Measurements from ENCODE around the gene DNLZ.

DNLZ gene

GRCh38 chr9:136372561-136373299 lies 9.2 kb upstream of the DNLZ start:
- peak; percentile 27 for TF ChIP-seq CTCF (IDR thresholded peaks at IDR 0.05; ENCODE audit: insufficient read depth, low read length, poor library complexity, severe bottlenecking)
- no peak for DNase-seq (ENCODE audit: extremely low read depth, insufficient read length)
- peaks cover 11% of the 10 kb centered on the region for H3K36me3 ChIP-seq (ENCODE audit: control insufficient read depth, insufficient read depth, low read length)

DNA sequence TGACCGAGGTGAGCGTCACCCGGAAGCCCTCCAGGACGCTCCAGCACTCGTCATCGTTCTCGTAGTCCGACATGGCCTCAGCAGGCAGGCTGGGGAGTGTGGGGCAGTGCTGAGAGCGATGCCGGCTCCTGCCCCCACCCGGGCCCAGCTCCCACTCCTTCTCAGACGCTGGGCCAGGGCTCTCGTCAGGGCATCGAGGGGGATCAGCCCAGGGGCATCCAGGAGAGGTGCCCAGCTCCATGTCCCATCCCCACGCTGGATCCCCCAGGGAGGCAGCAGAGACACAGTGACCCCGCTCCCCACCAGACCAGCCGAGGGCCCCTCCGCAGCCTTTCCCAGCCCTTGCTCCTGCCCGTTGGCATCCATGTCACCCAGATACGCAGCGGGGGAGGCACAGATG lies 8.5 kb upstream of the DNLZ start:
- TF ChIP-seq CTCF (IDR thresholded peaks at IDR 0.05; ENCODE audit: insufficient read depth, low read length, poor library complexity, severe bottlenecking): no peak
- DNase-seq (ENCODE audit: extremely low read depth, insufficient read length): no peak
- Histone ChIP-seq H3K27me3 (replicated peaks; ENCODE audit: control insufficient read depth, insufficient read depth, low read length) (no peaks in the 10 kb centered on the region), H3K4me3 (replicated peaks; ENCODE audit: low read depth, low read length) (peak overlapping the region; percentile 60), H3K36me3 (ENCODE audit: control insufficient read depth, insufficient read depth, low read length) (peaks cover 9% of the 10 kb centered on the region)

More at GRCh38 chr9:136372561-136373299, 9.2 kb upstream of the DNLZ start:
- Histone ChIP-seq H3K4me3 (replicated peaks; ENCODE audit: low read depth, low read length) (peak overlapping the region; percentile 60), H3K27me3 (replicated peaks; ENCODE audit: control insufficient read depth, insufficient read depth, low read length) (no peaks in the 10 kb centered on the region)

GRCh38 chr9:136371533-136371880 lies 8.0 kb upstream of the DNLZ start:
- H3K4me3 ChIP-seq (replicated peaks; ENCODE audit: low read depth, low read length): no peak overlapping the region
- no peaks in the 10 kb centered on the region for H3K27me3 ChIP-seq (replicated peaks; ENCODE audit: control insufficient read depth, insufficient read depth, low read length)
- H3K36me3 ChIP-seq (ENCODE audit: control insufficient read depth, insufficient read depth, low read length): peaks cover 9% of the 10 kb centered on the region
- no peak for TF ChIP-seq CTCF (IDR thresholded peaks at IDR 0.05; ENCODE audit: insufficient read depth, low read length, poor library complexity, severe bottlenecking)
- no peak for DNase-seq (ENCODE audit: extremely low read depth, insufficient read length)

DNA sequence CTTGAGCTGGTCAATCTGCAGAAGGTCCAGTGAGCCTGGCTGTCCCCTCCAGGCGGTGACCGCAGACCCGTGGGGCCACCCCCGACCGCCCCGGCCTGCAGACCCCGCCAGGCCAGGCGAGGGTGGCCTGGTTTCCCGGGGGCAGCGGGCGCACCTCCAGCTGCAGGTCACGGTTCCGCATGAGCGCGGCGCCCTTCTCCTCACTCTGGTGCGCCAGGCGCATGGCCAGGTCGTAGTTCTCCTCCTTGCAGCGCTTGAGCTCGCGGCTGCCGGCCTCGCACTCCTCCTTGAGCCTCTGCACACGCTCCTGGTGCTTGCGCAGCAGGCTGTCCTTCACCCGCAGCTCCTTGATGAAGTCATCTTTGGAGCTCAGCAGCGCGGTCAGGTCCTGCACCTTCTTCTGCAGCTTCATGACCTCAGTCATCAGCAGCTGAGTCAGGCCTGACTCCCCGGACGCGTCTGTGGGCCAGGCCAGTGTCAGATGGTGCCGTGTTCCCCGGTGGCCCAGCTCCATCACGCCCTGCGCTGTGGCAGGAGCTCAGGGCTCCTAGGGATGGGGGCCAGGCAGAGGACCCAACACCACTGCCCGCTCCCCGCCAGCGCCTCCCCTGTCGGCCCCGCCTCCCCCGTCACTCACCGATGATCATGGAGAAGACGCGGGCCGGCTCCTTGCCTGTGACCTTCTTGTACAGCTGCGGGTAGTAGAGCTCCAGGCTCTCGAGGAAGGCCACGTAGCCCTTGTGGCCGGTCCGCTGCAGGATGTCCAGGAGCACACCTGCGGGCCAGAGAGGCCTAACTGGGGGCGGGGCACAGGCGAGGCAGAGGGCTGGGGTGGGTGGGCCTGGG lies 7.4 kb upstream of the DNLZ start:
- TF ChIP-seq CTCF (IDR thresholded peaks at IDR 0.05; ENCODE audit: insufficient read depth, low read length, poor library complexity, severe bottlenecking): no peak
- no peak for DNase-seq (ENCODE audit: extremely low read depth, insufficient read length)
- Histone ChIP-seq H3K27me3 (replicated peaks; ENCODE audit: control insufficient read depth, insufficient read depth, low read length) (no peaks in the 10 kb centered on the region), H3K4me3 (replicated peaks; ENCODE audit: low read depth, low read length) (no peak overlapping the region), H3K36me3 (ENCODE audit: control insufficient read depth, insufficient read depth, low read length) (peaks cover 5% of the 10 kb centered on the region)

- Histone ChIP-seq H3K27me3 (replicated peaks; ENCODE audit: control insufficient read depth, insufficient read depth, low read length) (no peaks in the 10 kb centered on the region), H3K36me3 (ENCODE audit: control insufficient read depth, insufficient read depth, low read length) (no peaks in the 10 kb centered on the region; the same call in 1 of the 2 replicates), H3K4me3 (replicated peaks; ENCODE audit: low read depth, low read length) (no peak overlapping the region)
- TF ChIP-seq CTCF (IDR thresholded peaks at IDR 0.05; ENCODE audit: insufficient read depth, low read length, poor library complexity, severe bottlenecking): no peak
- DNase-seq (ENCODE audit: extremely low read depth, insufficient read length): no peak
Measured at GRCh38 chr9:136370037-136370436, 6.5 kb upstream of the DNLZ start.

Measured in GM06990 (cell line).